ENCODE measurements around the gene SORL1.

DNA sequence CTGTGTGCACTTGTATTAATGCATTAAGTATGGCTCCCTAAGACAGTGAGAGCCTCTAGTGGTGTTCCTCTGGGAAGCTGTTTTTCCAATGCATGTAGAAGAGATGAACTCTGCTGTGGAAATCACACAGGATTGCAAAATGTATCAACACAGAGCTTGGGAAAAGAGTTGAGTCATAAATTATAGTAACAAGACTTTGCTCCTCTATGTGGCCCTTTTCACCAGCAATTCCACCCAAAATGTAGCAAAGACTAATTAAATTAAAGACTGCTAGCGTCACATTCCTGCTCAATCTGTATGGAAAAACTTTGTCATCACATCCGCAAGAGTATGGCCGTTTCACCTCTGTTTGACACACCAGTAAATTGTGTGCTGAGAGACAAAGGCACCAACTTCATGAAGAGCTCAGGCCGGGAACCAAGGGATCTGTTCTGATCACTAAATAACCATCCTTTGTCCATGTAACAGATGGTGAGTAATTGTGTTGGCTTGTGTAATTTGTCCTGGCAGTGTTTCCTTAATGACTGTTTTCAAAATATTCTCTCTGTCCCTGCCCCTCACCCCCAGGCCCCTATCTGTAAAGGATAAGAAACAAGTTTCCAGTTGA is 209.9 kb downstream of the SORL1 start:
- no peak for TF ChIP-seq POLR2A (IDR thresholded peaks at IDR 0.05; ENCODE audit: low read depth, low read length)
- TF ChIP-seq POLR2AphosphoS5 (IDR thresholded peaks at IDR 0.05; ENCODE audit: low read depth, low read length) = no peak
